HEK293 (cell line): ENCODE measurements around the gene SLC6A3.

Source experiments
- CTCF ChIA-PET: fragments of 350-600 bp; formaldehyde crosslinking; extraction: SDS; loops from one replicate; lab custom pipeline; 2021; ENCODE audit warnings: antibody characterized with exemption; lab: Yijun Ruan, JAX
- POLR2A ChIA-PET: fragments of 300-600 bp; formaldehyde crosslinking; extraction: SDS; loops from one replicate; lab custom pipeline; 2020; ENCODE audit warnings: antibody characterized with exemption, inconsistent platforms; lab: Yijun Ruan, JAX
- H3K27ac ChIP-seq: fragments of 200-500 bp; sonication (Bioruptor generic); 2 replicates; pipeline ENCODE4 v1.5.1; 2014; ENCODE audit warnings: low read depth, low read length, control low read depth, inconsistent platforms; ENCODE audit errors: extremely low read depth
- H3K36me3 ChIP-seq, 2 experiments: fragments of 200-500 bp in 1 of 2; sonication (Bioruptor generic) in 1 of 2; 1 replicate in 1 of 2; 2 replicates in 1 of 2; pipeline ENCODE4 v1.5.1; 2014 to 2017; ENCODE audit warnings: inconsistent platforms in 2 of 2, low read length in 2 of 2; ENCODE audit not compliant: control insufficient read depth in 2 of 2, insufficient read depth in 1 of 2
- H3K4me1 ChIP-seq: fragments of 200-500 bp; sonication (Bioruptor generic); 2 replicates; pipeline ENCODE4 v1.5.1; 2014; ENCODE audit warnings: mild to moderate bottlenecking, low read length, inconsistent platforms; ENCODE audit not compliant: control insufficient read depth, insufficient read depth
- H3K4me3 ChIP-seq: 2 replicates; pipeline ENCODE4 v1.5.1; 2011; ENCODE audit warnings: low read depth, mild to moderate bottlenecking, control low read depth, low read length, moderate library complexity
- H3K9me3 ChIP-seq: fragments of 200-500 bp; sonication (Bioruptor generic); 2 replicates; pipeline ENCODE4 v1.5.1; 2014; ENCODE audit warnings: low read depth, low read length, inconsistent platforms; ENCODE audit not compliant: control insufficient read depth, insufficient read depth
- ATF2 ChIP-seq: fragments of 450-650 bp; formaldehyde crosslinking; IDR thresholded peaks from 2 replicates; pipeline ENCODE4 v1.5.1; 2016; ENCODE audit warnings: missing biosample characterization, missing genetic modification characterization, low read depth
- HOXC10 ChIP-seq: sonication (generic); formaldehyde crosslinking; IDR thresholded peaks from 2 replicates; pipeline ENCODE4 v1.8.1; 2023; ENCODE audit warnings: mild to moderate bottlenecking, missing genetic modification reagents
- KLF10 ChIP-seq: fragments of 450-650 bp; IDR thresholded peaks from 2 replicates; pipeline ENCODE4 v1.5.1; 2018; ENCODE audit warnings: missing biosample characterization, mild to moderate bottlenecking, missing genetic modification characterization
- PRDM1 ChIP-seq: fragments of 450-650 bp; formaldehyde crosslinking; IDR thresholded peaks from 2 replicates; pipeline ENCODE4; 2016; ENCODE audit warnings: missing biosample characterization, missing genetic modification characterization
- RBAK ChIP-seq: fragments of 450-650 bp; formaldehyde crosslinking; IDR thresholded peaks from 2 replicates; pipeline ENCODE4 v1.5.1; 2016; ENCODE audit warnings: missing biosample characterization, missing genetic modification characterization
- WT1 ChIP-seq: fragments of 450-650 bp; formaldehyde crosslinking; IDR thresholded peaks from 2 replicates; pipeline ENCODE4 v1.5.1; 2016; ENCODE audit warnings: missing biosample characterization, missing genetic modification characterization
- YY1 ChIP-seq: fragments of 450-650 bp; formaldehyde crosslinking; IDR thresholded peaks from 2 replicates; pipeline ENCODE4 v1.5.1; 2018; ENCODE audit warnings: missing biosample characterization, missing genetic modification characterization
- ZFP3 ChIP-seq: fragments of 450-650 bp; formaldehyde crosslinking; IDR thresholded peaks from 2 replicates; pipeline ENCODE4 v1.5.1; 2016; ENCODE audit warnings: low read depth, missing biosample characterization, missing genetic modification characterization
- ZNF16 ChIP-seq: fragments of 450-650 bp; formaldehyde crosslinking; IDR thresholded peaks from 2 replicates; pipeline ENCODE4 v1.5.1; 2016; ENCODE audit warnings: low read depth, missing biosample characterization, missing genetic modification characterization
- ZNF202 ChIP-seq: fragments of 450-650 bp; formaldehyde crosslinking; IDR thresholded peaks from 2 replicates; pipeline ENCODE4 v1.5.1; 2016; ENCODE audit warnings: missing biosample characterization, missing genetic modification characterization, borderline replicate concordance
- ZNF23 ChIP-seq: fragments of 450-650 bp; formaldehyde crosslinking; IDR thresholded peaks from 2 replicates; pipeline ENCODE4 v1.5.1; 2016; ENCODE audit warnings: missing biosample characterization, missing genetic modification characterization, borderline replicate concordance
- ZNF24 ChIP-seq: fragments of 450-650 bp; formaldehyde crosslinking; IDR thresholded peaks from 2 replicates; pipeline ENCODE4 v1.5.1; 2016; ENCODE audit warnings: missing biosample characterization, missing genetic modification characterization
- ZNF266 ChIP-seq: fragments of 450-650 bp; formaldehyde crosslinking; IDR thresholded peaks from 2 replicates; pipeline ENCODE4 v1.5.1; 2016; ENCODE audit warnings: missing biosample characterization, missing genetic modification characterization, low read depth
- ZNF280D ChIP-seq: fragments of 450-650 bp; formaldehyde crosslinking; IDR thresholded peaks from 2 replicates; pipeline ENCODE4 v1.5.1; 2016; ENCODE audit warnings: missing biosample characterization, missing genetic modification characterization
- ZNF302 ChIP-seq: fragments of 450-650 bp; formaldehyde crosslinking; IDR thresholded peaks from 2 replicates; pipeline ENCODE4 v1.5.1; 2016; ENCODE audit warnings: missing biosample characterization, missing genetic modification characterization, low read depth
- ZNF398 ChIP-seq: fragments of 450-650 bp; formaldehyde crosslinking; IDR thresholded peaks from 2 replicates; pipeline ENCODE4 v1.5.1; 2017; ENCODE audit warnings: missing biosample characterization, missing genetic modification characterization
- ZNF600 ChIP-seq: fragments of 450-650 bp; formaldehyde crosslinking; IDR thresholded peaks from 2 replicates; pipeline ENCODE4 v1.5.1; 2016; ENCODE audit warnings: missing biosample characterization, missing genetic modification characterization
- ZNF768 ChIP-seq: fragments of 450-650 bp; formaldehyde crosslinking; IDR thresholded peaks from 2 replicates; pipeline ENCODE4 v1.5.1; 2018; ENCODE audit warnings: missing biosample characterization, mild to moderate bottlenecking, missing genetic modification characterization
- ZNF792 ChIP-seq: fragments of 450-650 bp; formaldehyde crosslinking; IDR thresholded peaks from 2 replicates; pipeline ENCODE4 v1.5.1; 2016; ENCODE audit warnings: missing biosample characterization, missing genetic modification characterization
- ZXDB ChIP-seq: fragments of 450-650 bp; formaldehyde crosslinking; IDR thresholded peaks from 2 replicates; pipeline ENCODE4 v1.5.1; 2016; ENCODE audit warnings: missing biosample characterization, missing genetic modification characterization

SLC6A3 gene

GRCh38 chr5:1346627-1347440 is 98.4 kb downstream of the SLC6A3 start:
- POLR2A ChIA-PET = interaction anchor here (0.8 to 2.0 kb wide), 2 partner anchors 19 to 119 kb away, joined by 3 to 7 read pairs; no protein-coding TSS in a partner anchor
- Histone ChIP-seq H3K36me3 (peaks cover 16 to 21% of the 10 kb centered on the region in 2 experiments), H3K9me3 (no peaks in the 10 kb centered on the region)
- no peak for TF ChIP-seq YY1 (tag by site-specific recombination)
- TF ChIP-seq ZNF302 (tag by site-specific recombination) = no peak
- TF ChIP-seq RBAK (tag by site-specific recombination) = no peak
- no peak for TF ChIP-seq ZXDB (tag by site-specific recombination)
- no peak for TF ChIP-seq ZNF600 (tag by site-specific recombination)
- no peak for TF ChIP-seq PRDM1 (tag by site-specific recombination)
- no peak for TF ChIP-seq ZNF398 (tag by site-specific recombination)
- TF ChIP-seq ZNF768 (tag by site-specific recombination) = no peak
- TF ChIP-seq ZNF280D (tag by site-specific recombination) = no peak
- no peak for TF ChIP-seq ATF2
- TF ChIP-seq ZNF16 (tag by site-specific recombination) = no peak
- no peak for TF ChIP-seq ZNF202 (tag by site-specific recombination)
- no peak for TF ChIP-seq ZFP3 (tag by site-specific recombination)
- TF ChIP-seq ZNF266 (tag by site-specific recombination) = no peak
- no peak for TF ChIP-seq HOXC10
- no peak for TF ChIP-seq ZNF792 (tag by site-specific recombination)
- no peak for TF ChIP-seq ZNF23 (tag by site-specific recombination)
- TF ChIP-seq ZNF24 = no peak
- TF ChIP-seq KLF10 = no peak
- TF ChIP-seq WT1 (tag by site-specific recombination) = no peak
- TF ChIP-seq, all 188 proteins: peak for 0
- H3K27ac ChIP-seq = no peak overlapping the region
- H3K4me1 ChIP-seq = peaks cover 7% of the 10 kb centered on the region; the same call in 1 of the 2 replicates
- H3K4me3 ChIP-seq = no peak overlapping the region
- CTCF ChIA-PET = interaction anchor here (0.7 to 2.2 kb wide), 4 partner anchors 33 to 178 kb away, joined by 3 to 12 read pairs (median 4); no protein-coding TSS in a partner anchor
